ES-I3 (cell line): Measurements from ENCODE around the gene KITLG.
"Not testable (repeated sequence)": the region's sequence is repeated elsewhere in the genome, so short reads cannot be mapped to it uniquely, and the experiment has no call there.

Experiments used
- H3K36me3 ChIP-seq: 2 replicates; pipeline ENCODE4 v1.6.1; 2013; ENCODE audit warnings: mild to moderate bottlenecking, low read length, control low read depth, moderate library complexity; ENCODE audit not compliant: insufficient read depth
- H3K4me1 ChIP-seq: 2 replicates; pipeline ENCODE4 v1.6.1; 2013; ENCODE audit warnings: mild to moderate bottlenecking, control low read depth, low read length; ENCODE audit not compliant: insufficient read depth
- H3K9ac ChIP-seq: 2 replicates; pipeline ENCODE4 v1.6.1; 2013; ENCODE audit warnings: low read depth, mild to moderate bottlenecking, low read length, moderate library complexity
- H3K9me3 ChIP-seq: 2 replicates; pipeline ENCODE4 v1.6.1; 2013; ENCODE audit warnings: mild to moderate bottlenecking, low read length, moderate library complexity; ENCODE audit not compliant: control insufficient read depth, insufficient read depth

KITLG gene, protein sequence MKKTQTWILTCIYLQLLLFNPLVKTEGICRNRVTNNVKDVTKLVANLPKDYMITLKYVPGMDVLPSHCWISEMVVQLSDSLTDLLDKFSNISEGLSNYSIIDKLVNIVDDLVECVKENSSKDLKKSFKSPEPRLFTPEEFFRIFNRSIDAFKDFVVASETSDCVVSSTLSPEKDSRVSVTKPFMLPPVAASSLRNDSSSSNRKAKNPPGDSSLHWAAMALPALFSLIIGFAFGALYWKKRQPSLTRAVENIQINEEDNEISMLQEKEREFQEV

GRCh38 chr12:88580051-88580871, at the start of gene KITLG:
Gene KITLG, minus strand, starts transcription at chr12:88580471. Its CDS starts 193 bp downstream, at chr12:88580278.
- no peaks in the 10 kb centered on the region for H3K36me3 ChIP-seq
- H3K9ac ChIP-seq = peak within 1 kb of the TSS; percentile 81
- peaks cover 10% of the 10 kb centered on the region; the same call in 1 of the 2 replicates for H3K4me1 ChIP-seq
- no peaks in the 10 kb centered on the region; the same call in 1 of the 2 replicates for H3K9me3 ChIP-seq

DNA sequence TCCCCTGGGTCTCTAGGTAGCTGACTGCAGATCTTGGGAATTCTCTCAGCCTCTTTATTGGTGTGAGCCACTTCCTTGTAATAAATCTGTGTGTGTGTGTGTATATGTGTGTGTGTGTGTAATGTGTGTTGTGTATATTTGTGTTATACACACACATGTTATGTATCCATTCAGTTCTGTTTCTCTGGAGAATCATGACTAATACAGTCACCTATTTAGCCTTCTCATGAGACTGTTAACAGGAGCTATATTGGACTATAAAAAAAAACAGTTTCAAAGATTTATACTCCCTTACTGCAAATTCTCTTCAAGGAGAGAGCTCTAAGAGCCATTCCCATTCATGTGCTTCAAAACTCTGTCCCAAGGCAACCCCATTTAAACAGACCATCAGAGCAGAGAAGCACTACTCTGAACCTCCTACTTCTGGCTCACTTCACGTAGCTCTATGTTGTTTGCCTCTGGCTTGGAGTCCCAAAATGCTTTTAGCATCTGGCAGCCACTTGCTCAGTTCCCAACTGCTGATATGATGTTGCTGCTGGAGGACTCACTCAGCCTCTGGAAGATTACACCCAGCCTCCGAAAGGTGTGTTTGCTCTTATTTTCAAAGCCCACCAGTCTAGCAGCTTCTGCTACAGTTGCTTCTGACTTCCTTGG, 48.7 kb upstream of the KITLG start:
- Histone ChIP-seq H3K36me3 (no peaks in the 10 kb centered on the region), H3K9ac (no peak overlapping the region), H3K9me3 (peaks cover 4% of the 10 kb centered on the region; the same call in 1 of the 2 replicates), H3K4me1 (no peaks in the 10 kb centered on the region)

- not testable (repeated sequence) for H3K36me3 ChIP-seq, H3K9ac ChIP-seq, H3K9me3 ChIP-seq, H3K4me1 ChIP-seq
These were observed 47.8 kb upstream of the KITLG start for GRCh38 chr12:88628035-88628434.

- H3K36me3 ChIP-seq = no peaks in the 10 kb centered on the region
- H3K9ac ChIP-seq = no peak overlapping the region
- H3K4me1 ChIP-seq = no peaks in the 10 kb centered on the region
- H3K9me3 ChIP-seq = peaks cover 4% of the 10 kb centered on the region; the same call in 1 of the 2 replicates
These were observed 47.2 kb upstream of the KITLG start for GRCh38 chr12:88627501-88627900.

DNA sequence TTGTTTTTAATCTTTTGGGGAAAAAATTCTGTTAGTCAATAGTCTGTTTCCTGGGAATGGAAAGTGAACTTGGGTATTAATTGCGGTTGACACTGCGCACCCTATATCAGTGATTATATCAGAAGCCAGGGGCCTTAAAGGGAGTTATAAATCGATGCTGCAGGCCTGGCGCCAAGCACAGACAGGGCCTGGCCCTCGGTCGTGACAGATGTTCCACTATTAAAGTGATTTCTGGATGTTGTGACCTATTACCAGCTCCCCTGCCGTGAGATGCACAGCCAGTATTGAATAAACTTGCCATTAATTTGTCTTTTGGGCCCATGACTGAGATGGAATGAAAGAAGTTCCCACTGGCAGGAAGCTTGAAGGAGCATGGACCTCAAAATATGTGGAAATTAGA, 45.1 kb upstream of the KITLG start:
- H3K9me3 ChIP-seq = peaks cover 4% of the 10 kb centered on the region; the same call in 1 of the 2 replicates
- no peaks in the 10 kb centered on the region for H3K36me3 ChIP-seq
- no peaks in the 10 kb centered on the region for H3K4me1 ChIP-seq
- no peak overlapping the region for H3K9ac ChIP-seq

- H3K9ac ChIP-seq = no peak overlapping the region
- no peaks in the 10 kb centered on the region for H3K4me1 ChIP-seq
- peaks cover 4% of the 10 kb centered on the region; the same call in 1 of the 2 replicates for H3K9me3 ChIP-seq
- H3K36me3 ChIP-seq = no peaks in the 10 kb centered on the region
These were observed 44.6 kb upstream of the KITLG start for GRCh38 chr12:88624911-88625310.

- H3K9me3 ChIP-seq = peaks cover 4% of the 10 kb centered on the region; the same call in 1 of the 2 replicates
- H3K4me1 ChIP-seq = no peaks in the 10 kb centered on the region
- no peak overlapping the region for H3K9ac ChIP-seq
- H3K36me3 ChIP-seq = no peaks in the 10 kb centered on the region
These were observed 43.7 kb upstream of the KITLG start for GRCh38 chr12:88623777-88624548.

- no peaks in the 10 kb centered on the region for H3K9me3 ChIP-seq
- H3K36me3 ChIP-seq = no peaks in the 10 kb centered on the region
- H3K9ac ChIP-seq = no peak overlapping the region
- no peaks in the 10 kb centered on the region for H3K4me1 ChIP-seq
These were observed 37.1 kb upstream of the KITLG start for GRCh38 chr12:88617352-88617751.

DNA sequence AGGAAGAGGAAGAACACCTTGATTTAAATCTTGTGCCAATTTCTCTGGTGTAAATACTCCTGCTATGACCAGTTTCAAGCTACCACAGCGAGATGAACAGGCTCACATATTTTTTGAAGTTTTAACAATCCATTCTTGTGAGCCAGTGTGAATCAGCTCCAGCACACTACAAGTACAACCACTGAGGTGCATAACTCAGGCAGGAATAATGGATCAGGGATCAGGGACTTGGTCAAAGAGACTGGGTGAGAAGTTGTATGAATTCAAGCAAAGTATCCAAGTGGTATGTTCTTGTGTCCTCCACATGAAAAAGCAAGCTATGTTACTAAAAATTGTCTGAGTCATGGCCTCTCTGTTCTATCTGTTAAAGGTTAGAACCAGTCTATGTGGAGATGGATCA, 35.2 kb upstream of the KITLG start:
- Histone ChIP-seq H3K36me3 (no peaks in the 10 kb centered on the region), H3K4me1 (no peaks in the 10 kb centered on the region), H3K9me3 (peaks cover 3% of the 10 kb centered on the region; the same call in 1 of the 2 replicates), H3K9ac (no peak overlapping the region)

GRCh38 chr12:88604646-88605045, 24.4 kb upstream of the KITLG start:
- Histone ChIP-seq H3K9ac (no peak overlapping the region), H3K9me3 (no peaks in the 10 kb centered on the region), H3K4me1 (no peaks in the 10 kb centered on the region), H3K36me3 (no peaks in the 10 kb centered on the region)

GRCh38 chr12:88600272-88600671, 20.0 kb upstream of the KITLG start:
- Histone ChIP-seq H3K9ac (no peak overlapping the region), H3K36me3 (no peaks in the 10 kb centered on the region), H3K9me3 (no peaks in the 10 kb centered on the region), H3K4me1 (no peaks in the 10 kb centered on the region)

- H3K9ac ChIP-seq = no peak overlapping the region
These were observed 17.1 kb upstream of the KITLG start for GRCh38 chr12:88597365-88597764.

GRCh38 chr12:88595697-88596096, 15.4 kb upstream of the KITLG start:
- no peak overlapping the region for H3K9ac ChIP-seq
- H3K9me3 ChIP-seq = no peaks in the 10 kb centered on the region
- no peaks in the 10 kb centered on the region for H3K36me3 ChIP-seq
- H3K4me1 ChIP-seq = no peaks in the 10 kb centered on the region

More at GRCh38 chr12:88597365-88597764, 17.1 kb upstream of the KITLG start:
- H3K9me3 ChIP-seq = no peaks in the 10 kb centered on the region
- H3K36me3 ChIP-seq = no peaks in the 10 kb centered on the region
- no peaks in the 10 kb centered on the region for H3K4me1 ChIP-seq

DNA sequence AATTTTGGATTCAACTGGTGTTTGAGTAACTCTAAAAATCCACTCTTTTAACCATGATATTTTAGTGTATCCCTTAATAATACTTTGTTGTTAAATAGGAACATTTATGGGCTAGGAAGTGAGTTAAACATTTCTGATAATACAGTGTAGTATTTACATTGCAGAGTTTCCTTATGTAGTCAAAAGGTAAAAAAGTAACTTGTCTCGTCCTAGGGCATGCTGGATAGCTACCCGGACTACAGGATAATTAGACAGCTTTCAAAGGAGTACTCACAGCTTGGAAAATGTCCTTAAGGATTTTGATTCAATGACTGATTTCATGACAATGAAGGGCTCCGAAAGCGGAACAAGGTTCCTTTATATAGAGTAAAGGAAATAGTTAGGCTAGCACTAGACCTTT, 14.5 kb upstream of the KITLG start:
- no peak overlapping the region for H3K9ac ChIP-seq
- no peaks in the 10 kb centered on the region for H3K36me3 ChIP-seq
- H3K9me3 ChIP-seq = no peaks in the 10 kb centered on the region
- H3K4me1 ChIP-seq = no peaks in the 10 kb centered on the region
